Measurements from ENCODE around the gene ITPR1.

Gene ITPR1

DNA sequence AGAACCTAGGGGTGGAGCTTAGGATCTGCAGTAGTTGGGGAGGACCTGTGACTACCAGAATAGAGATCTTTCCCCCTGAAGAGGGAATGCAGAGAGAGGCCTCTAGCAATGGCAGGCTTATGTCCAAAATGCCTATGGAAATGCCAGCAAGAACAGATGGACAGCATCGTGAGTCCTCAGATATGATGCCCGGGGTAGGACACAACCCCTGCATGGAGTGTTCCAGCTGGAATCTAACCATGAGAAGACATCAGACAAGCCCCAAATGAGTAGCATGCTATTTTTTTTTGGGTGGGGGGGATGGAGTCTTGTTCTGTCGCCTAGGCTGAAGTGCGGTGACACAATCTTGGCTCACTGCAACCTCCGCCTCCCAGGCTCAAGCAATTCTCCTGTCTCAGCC lies 111.5 kb downstream of the ITPR1 start:
- Histone ChIP-seq H3K4me3 (ENCODE audit: low read depth, low read length) (no peak overlapping the region), H3K36me3 (ENCODE audit: control insufficient read depth in 2 of 2, insufficient read depth in 1 of 2, low read length in 2 of 2) (no peaks in the 10 kb centered on the region), H3K4me1 (ENCODE audit: control insufficient read depth, insufficient read depth, low read length) (no peaks in the 10 kb centered on the region), H3K27ac (ENCODE audit: extremely low read depth, low read depth, low read length) (no peak overlapping the region), H3K9me3 (ENCODE audit: control insufficient read depth, insufficient read depth, low read depth, low read length) (no peaks in the 10 kb centered on the region)
- ChIA-PET POLR2A (no interaction called here), CTCF (no interaction called here)
- TF ChIP-seq, protein P1, sequence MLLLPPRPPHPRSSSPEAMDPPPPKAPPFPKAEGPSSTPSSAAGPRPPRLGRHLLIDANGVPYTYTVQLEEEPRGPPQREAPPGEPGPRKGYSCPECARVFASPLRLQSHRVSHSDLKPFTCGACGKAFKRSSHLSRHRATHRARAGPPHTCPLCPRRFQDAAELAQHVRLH (tag by site-specific recombination; IDR thresholded peaks at IDR 0.05): no peak
- TF ChIP-seq TCF7L2 (IDR thresholded peaks at IDR 0.05; ENCODE audit: borderline replicate concordance, low read depth, low read length) (no peak), ZNF791 (tag by site-specific recombination; IDR thresholded peaks at IDR 0.05) (no peak), ZNF202 (tag by site-specific recombination; IDR thresholded peaks at IDR 0.05; ENCODE audit: borderline replicate concordance) (no peak), ZNF555 (tag by site-specific recombination; conservative IDR thresholded peaks at IDR 0.05) (no peak), ZNF624 (tag by site-specific recombination; IDR thresholded peaks at IDR 0.05) (no peak), ZNF146 (tag by site-specific recombination; IDR thresholded peaks at IDR 0.05) (no peak), ZNF777 (tag by site-specific recombination; IDR thresholded peaks at IDR 0.05; ENCODE audit: borderline replicate concordance) (no peak), ZNF132 (tag by site-specific recombination; IDR thresholded peaks at IDR 0.05; ENCODE audit: borderline replicate concordance) (no peak), WT1 (tag by site-specific recombination; IDR thresholded peaks at IDR 0.05) (no peak), ZNF596 (tag by site-specific recombination; IDR thresholded peaks at IDR 0.05) (no peak), ZNF521 (tag by site-specific recombination; IDR thresholded peaks at IDR 0.05) (no peak)
- TF ChIP-seq, protein P2, sequence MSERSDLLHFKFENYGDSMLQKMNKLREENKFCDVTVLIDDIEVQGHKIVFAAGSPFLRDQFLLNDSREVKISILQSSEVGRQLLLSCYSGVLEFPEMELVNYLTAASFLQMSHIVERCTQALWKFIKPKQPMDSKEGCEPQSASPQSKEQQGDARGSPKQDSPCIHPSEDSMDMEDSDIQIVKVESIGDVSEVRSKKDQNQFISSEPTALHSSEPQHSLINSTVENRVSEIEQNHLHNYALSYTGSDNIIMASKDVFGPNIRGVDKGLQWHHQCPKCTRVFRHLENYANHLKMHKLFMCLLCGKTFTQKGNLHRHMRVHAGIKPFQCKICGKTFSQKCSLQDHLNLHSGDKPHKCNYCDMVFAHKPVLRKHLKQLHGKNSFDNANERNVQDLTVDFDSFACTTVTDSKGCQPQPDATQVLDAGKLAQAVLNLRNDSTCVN (tag by site-specific recombination; optimal IDR thresholded peaks at IDR 0.05): no peak
- TF ChIP-seq, protein P3, sequence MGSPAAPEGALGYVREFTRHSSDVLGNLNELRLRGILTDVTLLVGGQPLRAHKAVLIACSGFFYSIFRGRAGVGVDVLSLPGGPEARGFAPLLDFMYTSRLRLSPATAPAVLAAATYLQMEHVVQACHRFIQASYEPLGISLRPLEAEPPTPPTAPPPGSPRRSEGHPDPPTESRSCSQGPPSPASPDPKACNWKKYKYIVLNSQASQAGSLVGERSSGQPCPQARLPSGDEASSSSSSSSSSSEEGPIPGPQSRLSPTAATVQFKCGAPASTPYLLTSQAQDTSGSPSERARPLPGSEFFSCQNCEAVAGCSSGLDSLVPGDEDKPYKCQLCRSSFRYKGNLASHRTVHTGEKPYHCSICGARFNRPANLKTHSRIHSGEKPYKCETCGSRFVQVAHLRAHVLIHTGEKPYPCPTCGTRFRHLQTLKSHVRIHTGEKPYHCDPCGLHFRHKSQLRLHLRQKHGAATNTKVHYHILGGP (tag by site-specific recombination; IDR thresholded peaks at IDR 0.05): no peak
- TF ChIP-seq, protein P4, sequence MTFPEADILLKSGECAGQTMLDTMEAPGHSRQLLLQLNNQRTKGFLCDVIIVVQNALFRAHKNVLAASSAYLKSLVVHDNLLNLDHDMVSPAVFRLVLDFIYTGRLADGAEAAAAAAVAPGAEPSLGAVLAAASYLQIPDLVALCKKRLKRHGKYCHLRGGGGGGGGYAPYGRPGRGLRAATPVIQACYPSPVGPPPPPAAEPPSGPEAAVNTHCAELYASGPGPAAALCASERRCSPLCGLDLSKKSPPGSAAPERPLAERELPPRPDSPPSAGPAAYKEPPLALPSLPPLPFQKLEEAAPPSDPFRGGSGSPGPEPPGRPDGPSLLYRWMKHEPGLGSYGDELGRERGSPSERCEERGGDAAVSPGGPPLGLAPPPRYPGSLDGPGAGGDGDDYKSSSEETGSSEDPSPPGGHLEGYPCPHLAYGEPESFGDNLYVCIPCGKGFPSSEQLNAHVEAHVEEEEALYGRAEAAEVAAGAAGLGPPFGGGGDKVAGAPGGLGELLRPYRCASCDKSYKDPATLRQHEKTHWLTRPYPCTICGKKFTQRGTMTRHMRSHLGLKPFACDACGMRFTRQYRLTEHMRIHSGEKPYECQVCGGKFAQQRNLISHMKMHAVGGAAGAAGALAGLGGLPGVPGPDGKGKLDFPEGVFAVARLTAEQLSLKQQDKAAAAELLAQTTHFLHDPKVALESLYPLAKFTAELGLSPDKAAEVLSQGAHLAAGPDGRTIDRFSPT (tag by site-specific recombination; IDR thresholded peaks at IDR 0.05): no peak
- TF ChIP-seq, protein P5, sequence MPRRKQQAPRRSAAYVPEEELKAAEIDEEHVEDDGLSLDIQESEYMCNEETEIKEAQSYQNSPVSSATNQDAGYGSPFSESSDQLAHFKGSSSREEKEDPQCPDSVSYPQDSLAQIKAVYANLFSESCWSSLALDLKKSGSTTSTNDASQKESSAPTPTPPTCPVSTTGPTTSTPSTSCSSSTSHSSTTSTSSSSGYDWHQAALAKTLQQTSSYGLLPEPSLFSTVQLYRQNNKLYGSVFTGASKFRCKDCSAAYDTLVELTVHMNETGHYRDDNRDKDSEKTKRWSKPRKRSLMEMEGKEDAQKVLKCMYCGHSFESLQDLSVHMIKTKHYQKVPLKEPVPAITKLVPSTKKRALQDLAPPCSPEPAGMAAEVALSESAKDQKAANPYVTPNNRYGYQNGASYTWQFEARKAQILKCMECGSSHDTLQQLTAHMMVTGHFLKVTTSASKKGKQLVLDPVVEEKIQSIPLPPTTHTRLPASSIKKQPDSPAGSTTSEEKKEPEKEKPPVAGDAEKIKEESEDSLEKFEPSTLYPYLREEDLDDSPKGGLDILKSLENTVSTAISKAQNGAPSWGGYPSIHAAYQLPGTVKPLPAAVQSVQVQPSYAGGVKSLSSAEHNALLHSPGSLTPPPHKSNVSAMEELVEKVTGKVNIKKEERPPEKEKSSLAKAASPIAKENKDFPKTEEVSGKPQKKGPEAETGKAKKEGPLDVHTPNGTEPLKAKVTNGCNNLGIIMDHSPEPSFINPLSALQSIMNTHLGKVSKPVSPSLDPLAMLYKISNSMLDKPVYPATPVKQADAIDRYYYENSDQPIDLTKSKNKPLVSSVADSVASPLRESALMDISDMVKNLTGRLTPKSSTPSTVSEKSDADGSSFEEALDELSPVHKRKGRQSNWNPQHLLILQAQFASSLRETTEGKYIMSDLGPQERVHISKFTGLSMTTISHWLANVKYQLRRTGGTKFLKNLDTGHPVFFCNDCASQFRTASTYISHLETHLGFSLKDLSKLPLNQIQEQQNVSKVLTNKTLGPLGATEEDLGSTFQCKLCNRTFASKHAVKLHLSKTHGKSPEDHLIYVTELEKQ (tag by site-specific recombination; IDR thresholded peaks at IDR 0.05; ENCODE audit: borderline replicate concordance): no peak

DNA sequence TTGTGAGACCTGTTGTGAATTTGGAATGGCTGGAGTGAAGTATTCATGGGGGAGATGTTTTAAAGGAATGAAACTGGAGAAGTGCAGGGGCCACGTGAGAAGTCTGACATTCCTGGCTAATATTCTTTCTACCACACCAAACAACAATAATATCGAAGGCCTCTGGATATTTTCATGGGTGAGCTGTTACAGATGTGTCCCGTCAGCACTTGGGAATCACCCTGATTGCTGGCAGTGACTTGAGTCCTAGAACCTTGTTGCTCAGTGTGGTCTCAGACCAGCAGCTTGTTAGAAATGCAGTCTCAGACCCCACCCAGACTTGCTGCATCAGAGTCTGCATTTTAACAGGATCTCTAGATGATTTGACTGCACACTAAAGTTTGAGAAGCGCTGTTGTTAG lies 113.8 kb downstream of the ITPR1 start:
- TF ChIP-seq, protein P6, sequence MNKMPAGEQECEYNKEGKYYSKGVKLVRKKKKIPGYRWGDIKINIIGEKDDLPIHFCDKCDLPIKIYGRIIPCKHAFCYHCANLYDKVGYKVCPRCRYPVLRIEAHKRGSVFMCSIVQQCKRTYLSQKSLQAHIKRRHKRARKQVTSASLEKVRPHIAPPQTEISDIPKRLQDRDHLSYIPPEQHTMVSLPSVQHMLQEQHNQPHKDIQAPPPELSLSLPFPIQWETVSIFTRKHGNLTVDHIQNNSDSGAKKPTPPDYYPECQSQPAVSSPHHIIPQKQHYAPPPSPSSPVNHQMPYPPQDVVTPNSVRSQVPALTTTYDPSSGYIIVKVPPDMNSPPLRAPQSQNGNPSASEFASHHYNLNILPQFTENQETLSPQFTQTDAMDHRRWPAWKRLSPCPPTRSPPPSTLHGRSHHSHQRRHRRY (tag by site-specific recombination; IDR thresholded peaks at IDR 0.05): no peak
- TF ChIP-seq, protein P7, sequence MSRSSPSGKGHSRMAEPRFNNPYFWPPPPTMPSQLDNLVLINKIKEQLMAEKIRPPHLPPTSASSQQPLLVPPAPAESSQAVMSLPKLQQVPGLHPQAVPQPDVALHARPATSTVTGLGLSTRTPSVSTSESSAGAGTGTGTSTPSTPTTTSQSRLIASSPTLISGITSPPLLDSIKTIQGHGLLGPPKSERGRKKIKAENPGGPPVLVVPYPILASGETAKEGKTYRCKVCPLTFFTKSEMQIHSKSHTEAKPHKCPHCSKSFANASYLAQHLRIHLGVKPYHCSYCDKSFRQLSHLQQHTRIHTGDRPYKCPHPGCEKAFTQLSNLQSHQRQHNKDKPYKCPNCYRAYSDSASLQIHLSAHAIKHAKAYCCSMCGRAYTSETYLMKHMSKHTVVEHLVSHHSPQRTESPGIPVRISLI (tag by site-specific recombination; IDR thresholded peaks at IDR 0.05): no peak
- TF ChIP-seq ZNF544 (tag by site-specific recombination; IDR thresholded peaks at IDR 0.05) (no peak), ZNF624 (tag by site-specific recombination; IDR thresholded peaks at IDR 0.05) (no peak), ZFP37 (tag by site-specific recombination; IDR thresholded peaks at IDR 0.05) (no peak), ZNF391 (tag by site-specific recombination; IDR thresholded peaks at IDR 0.05; ENCODE audit: borderline replicate concordance, low read depth) (no peak), ZNF707 (tag by site-specific recombination; IDR thresholded peaks at IDR 0.05) (no peak)
- ChIA-PET POLR2A (no interaction called here), CTCF (no interaction called here)
- no peaks in the 10 kb centered on the region for H3K36me3 ChIP-seq (ENCODE audit: control insufficient read depth in 2 of 2, insufficient read depth in 1 of 2, low read length in 2 of 2)
- H3K9me3 ChIP-seq (ENCODE audit: control insufficient read depth, insufficient read depth, low read depth, low read length): no peaks in the 10 kb centered on the region
- H3K4me3 ChIP-seq (ENCODE audit: low read depth, low read length): no peak overlapping the region
- no peak overlapping the region for H3K27ac ChIP-seq (ENCODE audit: extremely low read depth, low read depth, low read length)
- no peaks in the 10 kb centered on the region for H3K4me1 ChIP-seq (ENCODE audit: control insufficient read depth, insufficient read depth, low read length)

Measured in HEK293 (cell line).